Stomach (tissue), 9 donors: Measurements from ENCODE around the gene ADAMTS13. TPM values are rescaled to one million over a fixed set of nuclear protein-coding genes. Genes with fewer than 3 reads are reported as not detected.
A peak's percentile ranks its signal among the peaks of the same experiment; 100 is the strongest.

ENCODE experiments used
- DNase-seq, 2 donors: peaks; one replicate each; pipeline versions ENCODE4 v3.0.0 to v3.0.0-alpha.2; 2013 to 2019
- H3K27ac ChIP-seq, 5 donors: fragments of 200-600 bp in 4 of 5; sonication (generic) in 4 of 5; one replicate each; pipeline ENCODE4 v1.5.1; 2013 to 2019; ENCODE audit warnings: mild to moderate bottlenecking in 1 of 5, moderate library complexity in 1 of 5
- H3K27me3 ChIP-seq, 3 donors: fragments of 200-600 bp; sonication (generic); one replicate each; pipeline ENCODE4 v1.5.1; 2017 to 2019; ENCODE audit warnings: mixed run types in 1 of 3
- H3K36me3 ChIP-seq, 4 donors: fragments of 200-600 bp; sonication (generic); 1 replicate in 3 of 4; 2 replicates in 1 of 4; pipeline ENCODE4 v1.5.1; 2016 to 2019
- H3K4me1 ChIP-seq, 4 donors: fragments of 200-600 bp; sonication (generic); one replicate each; pipeline ENCODE4 v1.5.1; 2016 to 2019
- H3K4me3 ChIP-seq, 4 donors: fragments of 200-600 bp; sonication (generic) in 3 of 4; one replicate each; pipeline ENCODE4 v1.5.1; 2016 to 2019; ENCODE audit warnings: mild to moderate bottlenecking in 1 of 4
- H3K9me3 ChIP-seq, 4 donors: fragments of 200-600 bp; sonication (generic); one replicate each; pipeline ENCODE4 v1.5.1; 2016 to 2019
- CTCF ChIP-seq, 7 experiments: fragments of 450-650 bp in 4 of 7; fragments of 200-600 bp in 3 of 7; sonication (generic) in 3 of 7; IDR thresholded peaks; one replicate each; pipeline ENCODE4 v1.5.1; 2016 to 2019; ENCODE audit warnings: antibody characterized with exemption in 7 of 7, control low read depth in 2 of 7, mild to moderate bottlenecking in 1 of 7
- EP300 ChIP-seq: sonication (generic); formaldehyde crosslinking; IDR thresholded peaks from one replicate; pipeline ENCODE4 v1.6.1; 2017; ENCODE audit warnings: antibody characterized with exemption
- POLR2A ChIP-seq, 4 donors: fragments of 450-650 bp; IDR thresholded peaks; one replicate each; pipeline ENCODE4 v1.6.1; 2016; ENCODE audit warnings: antibody characterized with exemption in 4 of 4, control low read depth in 2 of 4, mild to moderate bottlenecking in 1 of 4, moderate library complexity in 1 of 4
- POLR2AphosphoS5 ChIP-seq, 3 donors: sonication (generic); formaldehyde crosslinking; IDR thresholded peaks; one replicate each; pipeline ENCODE4 v1.6.1; 2016; ENCODE audit warnings: antibody characterized with exemption in 3 of 3
- WGBS, 5 donors: extraction: QIAGEN DNeasy Blood & Tissue Kit in 3 of 5; methylation state at CpG; one replicate each; pipeline versions ENCODE4 v1.1.5 to v1.1.7; 2013 to 2018; 5-methylcytosine and 5-hydroxymethylcytosine counted together
- intact Hi-C: fragments of 100-400 bp; cut with DNase I; formaldehyde crosslinking; loops from one replicate; pipeline ENCODE4 v1.15.1; 2023; ENCODE audit warnings: low total_unique reads
- polyA plus RNA-seq, 3 donors: library from polyadenylated mRNA; stranded (reverse); fragments of 200-250 nt; gene quantifications; one replicate each; pipeline ENCODE4 v1.2.3, GENCODE V29; 2013
- total RNA-seq, 5 donors: library from RNA; depleted of rRNA; stranded (reverse); fragments of >200 nt; gene quantifications; one replicate each; pipeline versions ENCODE4 v1.1.0 to v1.2.3, GENCODE V29; 2014 to 2016
- donor health status: healthy with polysubstance abuse.
- donor health status: Bipolar disorder and iron deficiency.
- donor health status: healthy.

Gene ADAMTS13
- total and polyA plus RNA-seq, 8 donors, result 4.6 to 19.6 (median 7.5) TPM; not detected in 1

GRCh38 chr9:133430244-133430643 is 8.1 kb downstream of the ADAMTS13 start:
- DNase-seq, result no peak
- Histone ChIP-seq H3K4me3 (no peak overlapping the region), H3K36me3 (no peaks in the 10 kb centered on the region), H3K4me1 (peaks cover 16 to 29% (median 26%) of the 10 kb centered on the region in 4 donors), H3K27me3 (peaks cover 0 to 45% (median 11%) of the 10 kb centered on the region in 3 donors), H3K9me3 (no peaks in the 10 kb centered on the region), H3K27ac (no peak overlapping the region)
- WGBS, 5 donors, result 81 to 96% (median 95%) methylated on average over 1 of the region's 1 CpG
- TF ChIP-seq EP300 (no peak), CTCF (IDR thresholded peaks at IDR 0.05) (no peak)
- intact Hi-C loops, result no loop called here

DNA sequence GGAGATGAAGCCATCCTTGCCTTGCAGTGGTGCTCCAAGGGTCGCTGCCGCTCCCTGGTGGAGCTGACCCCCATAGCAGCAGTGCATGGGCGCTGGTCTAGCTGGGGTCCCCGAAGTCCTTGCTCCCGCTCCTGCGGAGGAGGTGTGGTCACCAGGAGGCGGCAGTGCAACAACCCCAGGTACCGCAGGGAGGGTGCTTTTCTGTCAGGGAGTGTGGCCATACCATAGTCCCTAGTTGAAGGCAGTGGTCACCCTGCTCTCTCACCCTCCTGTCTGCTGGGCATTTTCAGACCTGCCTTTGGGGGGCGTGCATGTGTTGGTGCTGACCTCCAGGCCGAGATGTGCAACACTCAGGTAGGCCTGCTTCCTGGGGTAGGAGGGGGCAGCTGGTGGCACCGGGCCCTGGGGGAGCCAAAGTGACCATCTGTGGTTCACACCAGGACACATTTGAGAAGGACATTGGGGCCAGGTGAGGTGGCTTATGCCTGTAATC is 11.2 kb downstream of the ADAMTS13 start:
- Histone ChIP-seq H3K9me3 (no peaks in the 10 kb centered on the region), H3K4me3 (no peak overlapping the region), H3K36me3 (no peaks in the 10 kb centered on the region), H3K27ac (no peak overlapping the region), H3K27me3 (peaks cover 0 to 19% (median 3%) of the 10 kb centered on the region in 3 donors), H3K4me1 (peaks cover 9 to 15% (median 13%) of the 10 kb centered on the region in 4 donors)
- WGBS, 5 donors, result 79 to 89% (median 87%) methylated on average over 6 to 11 of the region's 11 CpGs
- no peak for TF ChIP-seq POLR2AphosphoS5 (IDR thresholded peaks at IDR 0.05)
- TF ChIP-seq EP300, result no peak
- TF ChIP-seq CTCF (IDR thresholded peaks at IDR 0.05), result no peak
- no peak for TF ChIP-seq POLR2A (IDR thresholded peaks at IDR 0.05)
- intact Hi-C loops, result no loop called here
- no peak for DNase-seq

DNA sequence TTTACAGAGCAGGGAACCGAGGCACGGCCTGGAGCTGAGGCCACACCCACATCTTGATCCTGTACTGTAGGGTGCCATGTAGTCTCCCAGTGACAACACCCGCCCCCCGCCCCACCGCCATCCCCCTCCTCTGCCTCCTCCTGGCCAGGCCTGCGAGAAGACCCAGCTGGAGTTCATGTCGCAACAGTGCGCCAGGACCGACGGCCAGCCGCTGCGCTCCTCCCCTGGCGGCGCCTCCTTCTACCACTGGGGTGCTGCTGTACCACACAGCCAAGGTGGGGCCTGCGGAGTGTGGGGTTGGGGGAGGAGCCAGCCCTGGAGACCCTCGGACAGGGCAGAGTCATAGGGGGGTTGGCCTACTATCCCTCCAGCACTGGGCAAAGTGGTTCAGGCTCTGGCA is 14.5 kb downstream of the ADAMTS13 start:
- no peak for DNase-seq
- WGBS, 5 donors, result 71 to 88% (median 82%) methylated on average over 8 to 16 of the region's 16 CpGs
- Histone ChIP-seq H3K9me3 (no peaks in the 10 kb centered on the region), H3K36me3 (no peaks in the 10 kb centered on the region), H3K4me1 (no peaks in the 10 kb centered on the region), H3K27ac (no peak overlapping the region), H3K4me3 (no peak overlapping the region), H3K27me3 (no peaks in the 10 kb centered on the region)
- TF ChIP-seq EP300, result no peak
- TF ChIP-seq CTCF (IDR thresholded peaks at IDR 0.05), result no peak
- TF ChIP-seq POLR2AphosphoS5 (IDR thresholded peaks at IDR 0.05), result no peak
- intact Hi-C loops, result no loop called here

DNA sequence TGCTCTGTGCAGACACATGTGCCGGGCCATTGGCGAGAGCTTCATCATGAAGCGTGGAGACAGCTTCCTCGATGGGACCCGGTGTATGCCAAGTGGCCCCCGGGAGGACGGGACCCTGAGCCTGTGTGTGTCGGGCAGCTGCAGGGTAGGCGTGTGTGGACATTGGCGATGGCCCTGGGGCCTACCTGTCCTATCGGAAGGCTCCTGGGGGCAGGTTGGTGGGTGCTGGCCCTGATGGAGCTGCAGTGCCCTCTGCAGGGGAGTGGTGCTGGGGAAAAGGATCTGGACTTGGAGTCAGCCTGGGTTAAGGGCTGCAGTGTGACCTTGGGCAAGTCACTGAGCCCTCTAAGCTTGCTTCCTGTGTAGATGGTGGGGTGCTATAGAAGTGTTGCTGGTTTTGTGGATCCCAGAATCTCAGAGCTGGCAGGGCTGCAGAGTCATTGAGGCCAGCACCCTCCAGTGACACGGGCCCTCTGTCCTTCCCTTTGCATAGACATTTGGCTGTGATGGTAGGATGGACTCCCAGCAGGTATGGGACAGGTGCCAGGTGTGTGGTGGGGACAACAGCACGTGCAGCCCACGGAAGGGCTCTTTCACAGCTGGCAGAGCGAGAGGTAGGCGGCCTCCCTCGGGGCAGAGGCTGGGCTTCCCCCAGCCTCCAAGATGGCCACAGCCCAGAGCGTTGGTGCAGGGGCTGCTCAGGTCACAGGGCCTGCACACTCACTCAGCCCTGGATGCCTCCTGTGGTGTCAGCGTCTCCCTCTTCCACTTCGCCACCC is 15.8 kb downstream of the ADAMTS13 start:
- Histone ChIP-seq H3K9me3 (no peaks in the 10 kb centered on the region), H3K27ac (no peak overlapping the region), H3K4me3 (no peak overlapping the region), H3K36me3 (peaks cover 0 to 6% (median 0%) of the 10 kb centered on the region in 4 donors), H3K27me3 (no peaks in the 10 kb centered on the region), H3K4me1 (no peaks in the 10 kb centered on the region)
- no peak for DNase-seq
- 74 to 93% (median 81%) methylated on average over 8 to 20 of the region's 20 CpGs for WGBS, 5 donors
- TF ChIP-seq EP300, result no peak
- TF ChIP-seq POLR2AphosphoS5 (IDR thresholded peaks at IDR 0.05), result no peak
- TF ChIP-seq CTCF (IDR thresholded peaks at IDR 0.05), result peak in 1 of 7 experiments; percentile 31
- no peak for TF ChIP-seq POLR2A (IDR thresholded peaks at IDR 0.05)
- intact Hi-C loops, result no loop called here
